ENCODE data around the gene OR5B21.

The OR5B21 gene

DNA sequence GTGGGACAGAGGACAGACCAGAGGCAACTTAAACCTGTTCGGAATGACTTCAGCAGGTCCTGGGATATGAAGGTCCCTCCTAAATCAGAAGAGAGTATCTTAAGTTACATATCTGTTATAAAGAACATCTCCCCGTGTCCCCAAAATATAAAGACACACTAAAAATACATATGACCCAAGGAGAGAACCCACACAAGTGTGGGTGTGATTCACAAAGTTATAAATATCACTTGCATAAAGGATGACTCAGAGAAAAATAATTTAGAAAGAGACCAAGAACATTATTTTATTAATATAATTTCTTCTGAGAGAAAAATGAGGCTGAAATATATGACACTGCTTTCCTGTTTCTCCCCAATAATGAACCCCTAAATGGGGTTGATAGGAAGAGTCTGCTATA, 14.2 kb downstream of the OR5B21 start:
- DNase-seq (ENCODE audit: low read depth): no peak

DNA sequence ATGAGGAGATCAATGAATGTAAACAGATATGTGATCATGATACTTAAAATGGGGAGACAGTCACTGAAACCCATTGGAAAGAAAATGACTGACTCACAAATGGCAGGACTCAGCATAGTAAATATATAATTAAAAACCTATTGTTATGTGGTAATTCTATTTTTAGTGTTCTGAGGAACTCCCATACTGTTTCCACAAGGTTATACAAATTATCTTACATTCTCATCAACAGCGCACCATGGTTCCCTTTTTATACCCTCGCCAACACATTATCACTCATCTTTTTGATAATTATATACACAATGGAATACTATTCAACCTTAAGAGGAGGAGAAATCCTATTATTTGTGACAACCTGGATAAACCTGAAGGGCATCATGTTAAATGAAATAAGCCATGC, 17.1 kb downstream of the OR5B21 start:
- no peak for DNase-seq (ENCODE audit: low read depth)

DNA sequence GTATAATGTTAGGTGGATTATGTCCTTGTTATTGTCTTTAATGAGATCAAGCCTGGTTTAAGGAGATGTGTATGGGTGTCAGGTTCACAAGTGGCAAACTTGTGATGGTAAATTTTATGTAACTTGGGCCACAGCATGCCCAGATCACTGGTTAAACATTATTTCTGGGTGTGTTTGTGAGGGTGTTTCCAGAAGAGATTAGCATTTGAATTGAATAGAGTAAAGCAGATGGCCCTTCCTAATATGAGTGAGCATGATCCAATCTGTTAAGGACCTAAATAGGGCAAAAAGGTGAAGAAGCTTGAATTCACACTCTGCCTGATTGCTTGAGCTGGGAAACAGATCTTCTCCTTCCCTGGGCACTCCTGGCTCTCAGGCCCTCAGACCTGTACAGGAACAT, 20.7 kb downstream of the OR5B21 start:
- no peak for DNase-seq (ENCODE audit: low read depth)

DNA sequence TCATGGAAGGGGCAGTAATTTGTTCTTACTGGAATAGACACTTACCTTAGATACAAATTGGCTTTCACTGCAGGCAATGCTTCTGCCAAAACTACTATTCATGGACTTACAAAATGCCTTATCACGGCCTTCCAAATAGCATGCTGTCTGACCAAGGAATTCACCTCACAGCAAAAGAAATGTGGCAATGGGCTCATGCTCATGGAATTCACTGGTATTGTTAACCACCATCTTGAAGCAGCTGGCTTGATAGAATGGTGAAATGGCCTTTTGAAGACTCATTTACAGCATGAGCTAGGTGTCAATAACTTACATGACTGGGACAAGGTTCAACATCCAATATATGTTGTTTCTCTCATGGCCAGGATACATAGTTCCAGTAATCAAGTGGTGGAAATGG, 21.9 kb downstream of the OR5B21 start:
- no peak for DNase-seq (ENCODE audit: low read depth)

DNA sequence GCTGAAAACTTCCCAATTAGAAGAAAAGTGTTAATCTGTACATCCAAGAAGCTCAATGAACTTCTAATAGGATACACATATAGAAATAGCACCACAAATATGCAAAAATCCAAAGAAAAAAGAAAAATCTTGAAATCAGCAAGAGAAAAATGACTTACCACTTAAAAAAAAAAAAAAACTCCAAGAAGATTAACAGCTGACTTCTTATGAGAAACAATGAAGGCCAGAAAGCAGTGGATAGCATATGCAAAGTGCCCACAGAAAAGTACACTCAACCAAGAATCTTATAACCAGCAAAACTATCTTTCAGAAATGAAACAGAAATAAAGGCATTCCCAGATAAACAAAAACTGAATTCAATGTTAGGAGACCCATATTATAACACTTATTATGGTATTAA, 36.0 kb downstream of the OR5B21 start:
- DNase-seq (ENCODE audit: low read depth): no peak

DNA sequence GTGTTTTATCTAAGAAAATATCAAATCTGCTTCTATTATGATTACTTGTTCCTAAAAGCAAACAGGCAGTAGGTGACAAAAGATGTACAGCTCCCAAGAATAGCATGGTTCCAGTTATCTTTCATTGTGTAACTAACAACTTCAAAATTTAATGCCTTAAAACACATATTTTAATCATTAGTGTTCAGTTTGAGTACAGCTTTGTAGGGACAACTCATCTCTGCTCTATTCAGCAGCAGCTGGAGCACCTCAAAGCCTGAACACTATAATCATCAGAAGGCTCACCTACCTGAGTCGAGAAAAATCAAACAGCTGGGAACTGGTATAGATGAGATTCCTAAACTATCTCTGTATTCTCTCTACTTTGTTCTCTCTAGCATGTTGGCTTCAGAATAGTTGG, 41.6 kb downstream of the OR5B21 start:
- DNase-seq (ENCODE audit: low read depth): no peak

DNA sequence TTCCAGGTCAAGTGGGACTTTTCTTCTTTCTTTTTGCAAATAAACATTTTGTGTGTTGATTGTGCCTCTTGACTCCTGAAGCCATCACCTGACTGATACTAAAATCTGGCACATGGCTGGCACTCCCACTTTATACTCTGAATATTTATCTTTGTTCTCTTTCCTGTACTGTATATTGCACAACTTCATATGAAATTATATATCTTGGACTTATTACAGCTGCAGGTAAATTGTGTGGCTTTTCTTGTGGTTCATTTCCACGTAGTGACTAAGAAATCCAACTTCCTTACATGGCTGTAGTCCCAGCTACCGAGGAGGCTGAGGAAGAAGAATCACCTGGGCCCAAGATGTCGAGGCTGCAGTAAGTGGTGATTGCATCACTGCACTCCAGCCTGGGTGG, 42.2 kb downstream of the OR5B21 start:
- DNase-seq (ENCODE audit: low read depth): no peak
